Measurements from ENCODE around the gene SLC22A12. TPM values are rescaled to one million over a fixed set of nuclear protein-coding genes. Genes with fewer than 3 reads are reported as not detected.
A peak's percentile ranks its signal among the peaks of the same experiment; 100 is the strongest.

The SLC22A12 gene
- total and polyA plus RNA-seq, 12 donors, result not detected

GRCh38 chr11:64620381-64620971 is 29.5 kb downstream of the SLC22A12 start:
- no peak for DNase-seq
- peak overlapping the region in 3 of 10 donors; percentile 3 to 16 (median 5) for H3K27ac ChIP-seq
- H3K9me3 ChIP-seq, result no peaks in the 10 kb centered on the region
- ATAC-seq, result peak; percentile 9 to 56 (median 24)
- intact Hi-C loops (cut with DNase I), result no loop called here
- WGBS, 2 donors, result 48 to 49% methylated on average over 13 of the region's 13 CpGs
- H3K36me3 ChIP-seq, result no peaks in the 10 kb centered on the region
- TF ChIP-seq CTCF (IDR thresholded peaks at IDR 0.05), result no peak
- peaks cover 0 to 8% (median 0%) of the 10 kb centered on the region in 7 donors for H3K27me3 ChIP-seq
- no peak overlapping the region for H3K4me3 ChIP-seq
- peaks cover 0 to 30% (median 8%) of the 10 kb centered on the region in 9 donors for H3K4me1 ChIP-seq

GRCh38 chr11:64621283-64622019 is 30.4 kb downstream of the SLC22A12 start:
- WGBS, 2 donors, result 84 to 93% methylated on average over 5 of the region's 5 CpGs
- no peak overlapping the region for H3K4me3 ChIP-seq
- H3K4me1 ChIP-seq, result peaks cover 0 to 34% (median 8%) of the 10 kb centered on the region in 9 donors
- no peak for TF ChIP-seq CTCF (IDR thresholded peaks at IDR 0.05)
- no peak overlapping the region for H3K27ac ChIP-seq
- intact Hi-C loops (cut with DNase I), result no loop called here
- DNase-seq, result no peak
- no peaks in the 10 kb centered on the region for H3K36me3 ChIP-seq
- peaks cover 0 to 9% (median 0%) of the 10 kb centered on the region in 7 donors for H3K27me3 ChIP-seq
- H3K9me3 ChIP-seq, result no peaks in the 10 kb centered on the region
- ATAC-seq, result no peak

GRCh38 chr11:64622681-64623080 is 31.7 kb downstream of the SLC22A12 start:
- Histone ChIP-seq H3K4me3 (no peak overlapping the region), H3K27me3 (peaks cover 0 to 11% (median 0%) of the 10 kb centered on the region in 7 donors)
- intact Hi-C loops (cut with DNase I), result no loop called here

More at GRCh38 chr11:64622681-64623080, 31.7 kb downstream of the SLC22A12 start:
- Histone ChIP-seq H3K36me3 (no peaks in the 10 kb centered on the region), H3K4me1 (peaks cover 0 to 34% (median 8%) of the 10 kb centered on the region in 9 donors), H3K27ac (no peak overlapping the region), H3K9me3 (no peaks in the 10 kb centered on the region)
- DNase-seq, result no peak
- no peak for TF ChIP-seq CTCF (IDR thresholded peaks at IDR 0.05)
- no peak for ATAC-seq
- 94 to 96% methylated on average over 19 of the region's 19 CpGs for WGBS, 2 donors

All from heart right ventricle (tissue), 16 donors.